ENCODE measurements around the gene DUSP8. TPM values are rescaled to one million over a fixed set of nuclear protein-coding genes. Genes with fewer than 3 reads are reported as not detected.

The DUSP8 gene
- total and polyA plus RNA-seq, 2 of the 8 experiments (the other 6 are each of a cell fraction or from before 2014, with no cell fraction given): 2.8 to 3.6 TPM

DNA sequence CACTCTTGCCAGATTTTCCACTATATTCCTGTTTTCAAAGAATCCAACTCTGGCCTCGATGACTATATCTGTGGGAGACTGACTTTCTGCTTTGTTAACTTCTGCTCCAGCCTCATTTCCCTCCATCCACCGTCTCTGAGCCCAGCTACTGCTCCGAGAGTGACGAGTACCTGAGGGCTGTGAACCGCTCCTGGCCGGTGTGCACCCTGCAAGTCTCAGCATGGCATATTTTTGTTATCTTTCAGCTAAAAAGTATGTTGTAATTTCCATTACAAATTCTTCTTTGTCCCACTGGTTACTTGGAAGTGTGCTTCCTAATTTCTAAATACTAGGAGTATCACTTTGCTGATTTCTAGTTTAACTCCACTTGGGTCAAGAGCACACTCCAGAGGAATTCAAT, 49.0 kb downstream of the DUSP8 start:
- H2BK20ac ChIP-seq (ENCODE audit: low read length): no peak overlapping the region
- no peak overlapping the region for H2AK5ac ChIP-seq (ENCODE audit: low read depth, low read length)
- no peak overlapping the region for H2BK5ac ChIP-seq (ENCODE audit: low read depth, low read length)
- H3K4me1 ChIP-seq (replicated peaks in 1 of 4; ENCODE audit: control insufficient read depth in 3 of 4, insufficient read depth in 4 of 4, low read length in 3 of 4): no peaks in the 10 kb centered on the region
- no peaks in the 10 kb centered on the region for H3K23me2 ChIP-seq (ENCODE audit: low read depth, low read length)
- FAIRE-seq: no peak
- ChIA-PET POLR2A (ENCODE audit: partially characterized antibody) (interaction anchor here (0.7 kb wide), 1 partner anchor 298 kb away, joined by 3 read pairs; no protein-coding TSS in a partner anchor), CTCF (ENCODE audit: partially characterized antibody) (interaction anchor here (0.6 to 2.5 kb wide), 6 partner anchors 8 to 1384 kb away, joined by 3 to 10 read pairs (median 4); no protein-coding TSS in a partner anchor)
- no peak overlapping the region for H3K4ac ChIP-seq (replicated peaks; ENCODE audit: insufficient read length, low read depth, low read length)
- H3K14ac ChIP-seq (ENCODE audit: insufficient read length): no peak overlapping the region
- H3K79me1 ChIP-seq (ENCODE audit: low read depth, low read length): peaks cover 7% of the 10 kb centered on the region
- no peak overlapping the region for H4K5ac ChIP-seq (ENCODE audit: insufficient read length, low read depth, low read length)
- no peaks in the 10 kb centered on the region for H3K36me3 ChIP-seq (ENCODE audit: control insufficient read depth in 2 of 4, insufficient read depth in 4 of 4, low read length in 3 of 4)
- no peak overlapping the region for H2AFZ ChIP-seq (ENCODE audit: low read length)
- H3K56ac ChIP-seq (replicated peaks; ENCODE audit: insufficient read length, low read depth, low read length): no peak overlapping the region
- H2BK15ac ChIP-seq (ENCODE audit: low read length): no peak overlapping the region
- no peak overlapping the region for H2BK12ac ChIP-seq (ENCODE audit: low read depth, low read length)
- WGBS, 2 experiments (ENCODE audit: extremely low coverage in 1 of 2, insufficient coverage in 1 of 2, insufficient read length in 1 of 2, insufficient replicate concordance in 2 of 2, low coverage in 1 of 2, low lambda C conversion rate in 2 of 2, missing lambda C conversion rate in 1 of 2): 88% methylated on average over 6 of the region's 6 CpGs; no CpG with 5 or more reads in 1 of the 2 experiments
- no peaks in the 10 kb centered on the region for H3K27me3 ChIP-seq (replicated peaks in 1 of 4; ENCODE audit: control insufficient read depth in 3 of 4, extremely low read depth in 1 of 4, insufficient read depth in 3 of 4, low read length in 3 of 4)
- H3K79me2 ChIP-seq (ENCODE audit: control insufficient read depth in 1 of 2, insufficient read depth in 2 of 2, low read length in 2 of 2): peaks cover 0 to 24% of the 10 kb centered on the region in 2 experiments; a peak in 1 of 4 replicates
- no peak for DNase-seq (ENCODE audit: low read depth in 1 of 2, low spot score in 2 of 2)
- no peak overlapping the region for H3K9ac ChIP-seq (replicated peaks in 1 of 4; ENCODE audit: extremely low read depth in 1 of 4, low read depth in 3 of 4, low read length in 3 of 4)
- no peak overlapping the region for H3K18ac ChIP-seq (ENCODE audit: extremely low read depth, low read length)
- H3K9me3 ChIP-seq (ENCODE audit: insufficient read depth in 2 of 2, low read depth in 1 of 2, low read length in 1 of 2): no peaks in the 10 kb centered on the region
- H2BK120ac ChIP-seq (replicated peaks; ENCODE audit: low read depth, low read length): no peak overlapping the region
- no peak overlapping the region for H4K91ac ChIP-seq (replicated peaks; ENCODE audit: insufficient read length, low read length)
- no peak overlapping the region for H3K27ac ChIP-seq (ENCODE audit: low read depth, low read length)
- H4K8ac ChIP-seq (ENCODE audit: extremely low read depth, insufficient read depth, low read length): no peak overlapping the region
- no peak overlapping the region for H3K4me3 ChIP-seq (ENCODE audit: extremely low read depth in 1 of 4, insufficient read depth in 2 of 4, low read depth in 3 of 4, low read length in 4 of 4)
- H3K4me2 ChIP-seq (ENCODE audit: insufficient read depth in 1 of 2, low read depth in 2 of 2, low read length in 2 of 2): no peak overlapping the region
- no peak overlapping the region for H3K23ac ChIP-seq (ENCODE audit: insufficient read length)
- peaks cover 7 to 20% of the 10 kb centered on the region in 2 experiments for H4K20me1 ChIP-seq (replicated peaks in 1 of 2; ENCODE audit: control insufficient read depth in 1 of 2, insufficient read depth in 2 of 2, low read length in 2 of 2)
- TF ChIP-seq ZNF274 (IDR thresholded peaks at IDR 0.05; ENCODE audit: borderline replicate concordance, extremely low read depth, low read length): no peak
- no peak for TF ChIP-seq KDM1A (IDR thresholded peaks at IDR 0.05; ENCODE audit: borderline replicate concordance, low read length)
- TF ChIP-seq KDM5A (IDR thresholded peaks at IDR 0.05; ENCODE audit: low read length): no peak
- TF ChIP-seq SRF (IDR thresholded peaks at IDR 0.05; ENCODE audit: low read depth, low read length): no peak
- no peak for TF ChIP-seq BRCA1 (IDR thresholded peaks at IDR 0.05; ENCODE audit: low read depth, low read length)
- TF ChIP-seq SP1 (IDR thresholded peaks at IDR 0.05; ENCODE audit: low read depth, low read length): no peak
- TF ChIP-seq SIX5 (IDR thresholded peaks at IDR 0.05; ENCODE audit: low read depth, low read length): no peak
- no peak for TF ChIP-seq RAD21 (IDR thresholded peaks at IDR 0.05 in 1 of 2, conservative IDR thresholded peaks at IDR 0.05 in 1 of 2; ENCODE audit: low read depth in 2 of 2, low read length in 2 of 2)
- no peak for TF ChIP-seq FOSL1 (IDR thresholded peaks at IDR 0.05; ENCODE audit: insufficient read depth, low read depth, low read length)
- no peak for TF ChIP-seq HDAC2 (IDR thresholded peaks at IDR 0.05; ENCODE audit: borderline replicate concordance in 1 of 2, low read depth in 2 of 2, low read length in 2 of 2)
- TF ChIP-seq, protein P1, sequence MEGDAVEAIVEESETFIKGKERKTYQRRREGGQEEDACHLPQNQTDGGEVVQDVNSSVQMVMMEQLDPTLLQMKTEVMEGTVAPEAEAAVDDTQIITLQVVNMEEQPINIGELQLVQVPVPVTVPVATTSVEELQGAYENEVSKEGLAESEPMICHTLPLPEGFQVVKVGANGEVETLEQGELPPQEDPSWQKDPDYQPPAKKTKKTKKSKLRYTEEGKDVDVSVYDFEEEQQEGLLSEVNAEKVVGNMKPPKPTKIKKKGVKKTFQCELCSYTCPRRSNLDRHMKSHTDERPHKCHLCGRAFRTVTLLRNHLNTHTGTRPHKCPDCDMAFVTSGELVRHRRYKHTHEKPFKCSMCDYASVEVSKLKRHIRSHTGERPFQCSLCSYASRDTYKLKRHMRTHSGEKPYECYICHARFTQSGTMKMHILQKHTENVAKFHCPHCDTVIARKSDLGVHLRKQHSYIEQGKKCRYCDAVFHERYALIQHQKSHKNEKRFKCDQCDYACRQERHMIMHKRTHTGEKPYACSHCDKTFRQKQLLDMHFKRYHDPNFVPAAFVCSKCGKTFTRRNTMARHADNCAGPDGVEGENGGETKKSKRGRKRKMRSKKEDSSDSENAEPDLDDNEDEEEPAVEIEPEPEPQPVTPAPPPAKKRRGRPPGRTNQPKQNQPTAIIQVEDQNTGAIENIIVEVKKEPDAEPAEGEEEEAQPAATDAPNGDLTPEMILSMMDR (IDR thresholded peaks at IDR 0.05; ENCODE audit: control extremely low read depth in 1 of 3, insufficient read depth in 1 of 3, low read depth in 1 of 3, low read length in 3 of 3): no peak
